GM12891 (cell line): Measurements from ENCODE around the gene DERL3.

Experiments used
- POLR2A ChIP-seq: IDR thresholded peaks from 2 replicates; pipeline ENCODE4 v1.6.1; 2011; ENCODE audit warnings: low read depth, low read length, control low read depth
- POLR2AphosphoS5 ChIP-seq: IDR thresholded peaks from 2 replicates; pipeline ENCODE4 v1.6.1; 2011; ENCODE audit warnings: low read depth, low read length, control low read depth
- SPI1 ChIP-seq: IDR thresholded peaks from 2 replicates; pipeline ENCODE4 v1.6.1; 2011; ENCODE audit warnings: low read depth, low read length, control low read depth
- TAF1 ChIP-seq: IDR thresholded peaks from 2 replicates; pipeline ENCODE4 v1.6.1; 2011; ENCODE audit warnings: low read depth, low read length, control low read depth

- TF ChIP-seq POLR2A (no peak), POLR2AphosphoS5 (no peak), TAF1 (no peak), SPI1 (no peak)
Measured at GRCh38 chr22:23829845-23830372, 8.9 kb downstream of the DERL3 start.
